SHP77 treated with DMSO at 0.1 percent for 48 hours (cell line): Measurements from ENCODE around the gene LSAMP.

Experiments used
- DNase-seq: peaks from one replicate; lab custom pipeline; 2025; lab: John Stamatoyannopoulos, UW

The LSAMP gene

DNA sequence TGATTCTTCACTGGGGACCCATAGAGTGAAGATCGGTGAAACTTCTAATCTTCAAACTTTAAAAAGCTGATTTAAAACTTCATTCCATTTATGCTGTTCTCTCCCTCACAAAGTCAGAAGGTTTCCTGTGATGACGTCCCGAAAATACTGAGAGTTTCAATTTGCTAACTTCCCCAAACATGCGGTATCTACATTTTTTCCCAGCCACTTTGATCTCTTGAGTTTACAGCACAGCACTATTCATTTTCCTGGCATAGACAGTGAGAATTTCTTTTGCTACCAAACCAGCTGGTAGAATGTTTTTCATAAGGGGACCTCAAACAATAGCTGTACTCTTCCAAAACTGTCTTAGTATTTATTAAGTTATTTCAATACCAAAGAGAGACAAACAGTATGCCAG, 156.8 kb downstream of the LSAMP start:
- no peak for DNase-seq

- no peak for DNase-seq
Observed at GRCh38 chr3:116285781-116286421, 159.4 kb downstream of the LSAMP start.

DNA sequence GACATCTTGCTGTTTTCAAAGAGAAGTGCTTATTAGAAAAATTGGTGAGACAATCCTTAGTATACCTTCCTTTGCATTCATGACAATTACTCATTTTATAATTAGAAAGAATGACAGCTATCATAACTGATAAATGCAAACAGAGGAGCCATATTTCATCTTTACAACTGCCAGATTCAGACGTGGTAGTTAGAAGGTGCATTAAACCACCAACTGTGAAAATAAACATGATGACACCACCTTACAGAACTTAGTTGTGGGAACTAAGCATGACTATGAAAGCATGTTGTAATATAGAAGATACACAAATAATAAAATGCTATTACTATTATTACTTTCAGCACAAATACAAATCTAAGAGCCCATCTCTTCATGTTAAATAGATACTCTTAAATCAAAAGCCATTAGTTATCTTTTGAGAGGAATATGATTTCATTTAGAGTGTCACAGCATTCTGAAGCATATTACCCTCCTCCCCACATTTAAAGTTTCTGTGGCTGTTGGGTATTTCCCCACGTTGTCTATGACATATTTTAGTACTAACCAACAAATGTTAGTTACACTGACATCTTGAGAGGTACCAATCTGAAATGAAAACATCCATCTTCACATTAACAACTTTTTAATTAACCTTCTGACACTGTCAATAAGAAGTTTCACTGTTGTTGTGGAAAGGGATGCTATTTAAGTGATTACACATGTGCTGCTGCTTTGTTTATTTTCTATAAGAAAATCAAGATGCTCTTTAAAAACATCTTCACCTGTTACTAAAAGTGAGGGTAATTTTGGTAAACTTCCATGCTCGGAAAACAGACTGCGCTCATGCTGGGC, 163.8 kb downstream of the LSAMP start:
- DNase-seq = no peak

- DNase-seq = no peak
Observed at GRCh38 chr3:116280130-116280740, 165.1 kb downstream of the LSAMP start.

DNA sequence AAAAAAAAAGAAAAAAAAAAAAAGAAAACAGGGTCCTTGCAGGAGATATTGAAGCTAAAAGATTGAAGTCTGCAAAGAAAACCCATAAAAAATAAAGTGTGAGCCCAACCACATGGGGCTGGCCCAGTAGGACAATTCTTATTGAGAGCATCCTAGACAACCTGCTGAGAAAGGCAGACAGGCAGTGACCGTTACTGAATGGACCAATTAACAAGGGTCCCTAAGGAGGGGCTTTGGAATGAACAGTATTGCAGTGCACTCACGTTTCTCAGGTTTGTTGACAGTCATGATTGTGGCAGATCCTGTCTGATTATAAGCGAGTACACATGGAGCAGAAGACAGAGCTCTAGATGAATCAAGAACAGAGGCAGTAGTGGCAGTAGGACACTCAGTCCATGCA, 168.6 kb downstream of the LSAMP start:
- no peak for DNase-seq

DNA sequence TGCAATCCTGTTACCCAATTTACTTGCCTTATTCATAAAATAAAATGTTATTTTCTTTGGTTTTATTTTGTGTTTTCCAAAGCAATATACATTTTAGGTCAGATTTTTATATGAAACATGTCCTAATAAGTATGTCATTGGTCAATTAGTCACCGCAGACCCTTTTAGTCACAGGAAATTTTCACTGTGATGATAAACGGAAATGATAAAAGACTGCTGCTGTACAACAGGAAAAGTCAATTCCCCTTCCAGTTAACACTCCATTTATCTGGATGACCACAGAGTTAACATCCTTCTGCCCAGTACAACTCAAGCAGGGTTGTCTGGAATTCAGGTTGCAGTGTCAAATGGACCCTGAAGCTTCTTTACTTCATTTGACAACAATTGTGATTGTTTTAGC, 175.2 kb downstream of the LSAMP start:
- no peak for DNase-seq

DNA sequence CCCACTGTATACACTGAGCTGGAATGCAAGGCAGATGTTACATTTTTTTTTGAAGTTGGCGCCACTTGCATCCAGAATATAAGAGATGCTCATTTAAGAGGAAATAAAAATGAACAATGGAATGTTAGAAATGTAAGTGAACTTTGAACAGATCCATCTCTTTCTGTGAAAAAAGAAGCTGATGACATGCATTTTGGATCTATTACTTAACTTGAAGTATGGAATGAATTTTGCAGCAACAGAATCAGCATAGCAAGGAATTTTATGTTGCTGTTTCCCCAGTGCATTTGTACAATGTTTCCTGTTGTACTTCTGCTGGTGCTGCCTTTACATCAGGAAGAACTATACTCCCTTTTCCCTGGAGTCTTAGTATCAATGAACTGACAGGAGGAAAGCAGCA, 178.2 kb downstream of the LSAMP start:
- DNase-seq = no peak

GRCh38 chr3:116265976-116266584, 179.2 kb downstream of the LSAMP start:
- DNase-seq = no peak

DNA sequence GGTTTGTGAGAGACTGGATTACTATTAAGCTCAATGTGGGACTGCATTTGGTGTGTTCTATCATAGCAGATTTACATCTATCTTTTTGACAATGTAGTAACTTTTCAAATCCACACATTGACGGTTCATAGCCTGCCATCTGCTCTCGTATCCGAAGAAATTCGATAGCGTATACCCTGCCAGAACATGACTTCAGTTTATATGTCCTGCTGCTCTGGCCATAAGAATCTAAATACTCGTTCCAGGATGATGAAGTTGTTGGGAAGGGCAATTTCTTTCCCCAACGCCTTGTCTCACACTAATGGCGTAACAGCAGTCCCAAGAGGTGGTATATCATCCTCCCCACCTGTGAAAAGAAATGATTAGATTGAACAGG, 180.0 kb downstream of the LSAMP start:
- no peak for DNase-seq

DNA sequence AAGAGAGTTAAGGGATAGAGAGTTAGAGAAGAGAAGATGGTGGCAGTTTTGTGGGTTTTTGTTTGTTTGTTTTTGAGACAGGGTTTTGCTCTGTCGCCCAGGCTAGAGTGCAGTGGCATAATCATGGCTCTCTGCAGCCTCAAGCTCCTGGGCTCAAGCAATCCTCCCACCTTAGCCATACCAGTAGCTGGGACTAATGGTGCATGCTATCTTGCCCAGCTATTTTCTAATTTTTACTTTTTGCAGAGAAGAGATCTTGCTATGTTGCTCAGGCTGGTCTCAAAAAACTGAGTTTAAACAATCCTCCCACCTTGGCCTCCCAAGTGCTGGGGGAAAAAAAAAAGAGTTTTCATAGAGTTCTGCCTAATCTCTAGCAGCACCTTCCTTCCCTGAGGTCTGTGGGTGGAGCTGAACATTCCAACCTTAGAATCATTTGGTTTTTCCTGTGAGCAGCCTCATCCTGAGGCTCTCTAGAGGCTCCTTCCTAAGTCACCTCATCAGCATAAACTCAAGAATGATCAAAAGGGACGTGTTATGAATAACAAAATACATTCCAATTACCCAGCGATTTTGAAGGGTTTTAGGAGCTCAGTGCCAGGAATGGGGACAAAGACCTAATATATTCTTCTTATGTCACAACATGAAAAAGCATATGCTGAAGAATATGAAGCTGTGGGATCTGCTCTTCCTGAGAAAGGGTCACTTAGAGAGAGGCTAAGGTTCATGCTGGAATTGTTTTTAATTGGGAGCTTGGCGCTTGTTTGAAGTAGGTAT, 180.6 kb downstream of the LSAMP start:
- DNase-seq = no peak

- DNase-seq = no peak
Observed at GRCh38 chr3:116263842-116264545, 181.3 kb downstream of the LSAMP start.

- no peak for DNase-seq
Observed at GRCh38 chr3:116260491-116260890, 184.8 kb downstream of the LSAMP start.

DNA sequence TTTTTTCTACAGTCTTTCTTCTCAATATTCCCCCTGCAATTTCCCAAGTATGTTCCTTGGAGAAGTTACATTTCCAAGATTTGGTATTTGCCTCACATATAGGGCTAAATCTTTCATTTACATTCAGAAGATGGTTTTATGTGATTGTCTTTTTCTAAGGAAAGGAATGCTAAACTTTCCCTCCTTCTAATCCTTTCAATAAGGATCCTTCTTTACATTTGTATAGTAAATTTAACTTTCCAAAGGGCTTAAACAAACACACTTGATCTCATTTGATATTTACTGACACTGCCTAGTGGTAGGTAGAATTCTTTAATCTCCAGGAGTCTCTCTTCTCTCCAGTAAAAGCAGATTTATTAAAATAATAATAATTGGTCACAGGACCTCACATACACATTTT, 185.3 kb downstream of the LSAMP start:
- DNase-seq = no peak

- DNase-seq = no peak
Observed at GRCh38 chr3:116256843-116257485, 188.3 kb downstream of the LSAMP start.

DNA sequence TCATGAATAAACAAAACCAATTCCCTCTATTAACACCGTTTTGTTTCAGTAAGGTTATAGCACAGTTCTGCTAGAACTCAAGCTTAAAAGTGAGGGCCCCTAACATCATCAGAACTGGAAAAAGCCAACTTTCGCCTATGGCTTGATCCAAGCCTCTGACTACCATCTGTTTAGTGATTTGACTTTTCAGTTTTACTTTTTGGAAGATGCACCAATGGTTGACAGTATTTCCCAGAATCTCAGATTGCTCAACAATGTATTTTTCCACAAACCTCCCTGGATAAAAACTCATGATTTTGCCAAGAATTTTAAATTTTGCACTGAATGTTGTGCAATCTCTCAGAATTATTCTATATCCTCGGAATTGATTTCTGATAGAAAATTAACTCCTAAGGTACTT, 190.7 kb downstream of the LSAMP start:
- DNase-seq = no peak

- no peak for DNase-seq
Observed at GRCh38 chr3:116253511-116253910, 191.8 kb downstream of the LSAMP start.

DNA sequence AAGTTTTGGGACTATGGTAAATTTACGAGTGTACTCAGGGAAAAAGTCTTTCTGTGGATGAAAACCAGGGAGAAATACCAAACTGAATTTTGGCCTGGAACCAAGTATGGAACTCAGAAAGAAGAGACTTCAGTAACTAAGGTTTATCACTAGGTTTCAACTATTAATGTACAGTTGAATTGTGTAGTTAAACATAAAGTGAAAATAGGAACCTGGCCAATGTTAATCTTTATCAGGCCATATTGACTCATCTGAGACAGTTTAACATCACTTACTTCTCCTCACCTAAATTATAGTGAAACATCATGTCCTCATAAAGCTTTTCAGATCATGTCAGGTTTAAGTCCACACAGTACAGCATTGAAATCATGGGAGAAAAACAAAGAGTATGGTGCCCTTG, 197.7 kb downstream of the LSAMP start:
- no peak for DNase-seq

DNA sequence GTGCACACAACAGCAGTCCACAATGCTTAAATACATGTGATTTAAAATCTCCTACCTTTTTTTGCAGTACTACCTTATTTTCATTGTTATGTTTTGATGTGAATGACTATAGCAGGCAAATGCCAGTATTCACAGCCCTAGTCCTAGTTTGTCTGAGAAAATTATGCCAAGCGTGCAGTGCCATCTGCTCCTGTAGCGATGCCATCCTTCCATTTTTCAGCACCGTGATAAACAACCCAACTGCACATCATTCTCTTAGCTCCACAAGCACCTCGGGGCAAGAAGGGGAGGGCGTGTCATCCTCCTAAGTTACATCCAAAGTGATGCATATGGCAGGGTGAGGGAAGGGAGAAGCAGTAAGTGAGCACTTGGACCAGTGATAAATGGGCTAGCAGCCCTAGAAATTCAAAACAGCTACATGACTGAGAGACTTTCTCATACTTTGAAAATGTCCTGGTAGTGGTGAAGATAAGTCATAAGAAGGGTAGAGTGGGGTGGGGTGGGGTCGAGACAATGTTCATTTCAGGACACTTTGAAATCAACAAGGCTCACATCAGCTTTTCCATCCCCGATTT, 198.8 kb downstream of the LSAMP start:
- DNase-seq = no peak

DNA sequence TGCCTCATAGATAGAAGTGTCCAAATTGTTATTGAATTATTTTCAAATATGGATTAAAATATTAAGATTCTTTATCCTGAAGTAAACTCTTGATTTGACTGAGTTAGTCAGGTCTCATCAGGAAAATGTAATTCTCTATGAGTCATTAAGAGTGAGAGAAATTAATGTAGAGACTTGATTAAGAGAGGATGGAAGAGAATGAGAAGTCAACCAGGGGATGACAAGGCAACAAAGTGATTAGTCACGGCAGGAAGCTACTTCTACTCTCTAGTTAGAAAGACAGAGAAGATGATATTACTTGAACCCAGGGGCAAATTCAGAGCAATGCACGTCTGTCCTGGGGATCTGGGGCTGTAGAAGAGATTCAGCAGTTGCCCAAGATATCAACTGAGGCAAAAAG, 202.5 kb downstream of the LSAMP start:
- no peak for DNase-seq

DNA sequence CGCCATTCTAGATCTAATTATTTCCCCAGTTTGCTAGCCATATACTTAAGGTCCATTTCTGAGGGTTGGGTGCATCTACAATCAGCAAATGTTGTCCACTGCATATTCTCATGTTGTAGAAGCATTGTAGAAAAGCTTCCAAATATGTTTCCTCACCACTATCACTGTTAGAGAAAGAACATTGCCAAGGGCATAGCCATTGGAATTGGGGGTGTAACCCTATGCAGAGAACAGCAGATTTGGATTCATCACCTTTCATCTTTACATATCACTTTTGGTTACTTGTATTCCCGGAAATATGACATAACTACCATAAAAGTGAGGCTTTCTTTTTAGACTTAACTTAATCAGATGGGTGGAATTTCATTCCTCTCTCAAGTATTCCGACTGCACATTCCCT, 203.6 kb downstream of the LSAMP start:
- no peak for DNase-seq

DNA sequence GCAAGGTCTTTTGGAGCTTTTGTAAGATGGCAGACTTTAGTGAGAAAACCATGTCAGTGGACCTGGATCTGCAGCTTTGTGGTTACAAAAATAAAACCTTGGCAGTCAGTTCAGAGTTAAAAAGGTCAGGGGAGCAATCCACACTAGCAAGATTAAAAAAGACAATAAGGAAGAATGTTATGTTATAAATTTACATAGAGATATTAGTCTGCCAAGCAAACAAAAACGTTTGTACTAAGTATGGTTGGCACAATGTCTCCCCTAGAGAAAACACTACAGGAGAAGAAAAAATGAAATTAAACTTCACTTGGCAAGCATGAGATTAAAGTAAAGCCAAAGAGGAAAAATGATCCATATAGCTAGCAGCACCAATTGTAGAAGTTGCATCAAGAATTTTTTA, 205.0 kb downstream of the LSAMP start:
- DNase-seq = no peak
